Measurements from ENCODE around the gene NUBPL. TPM values are rescaled to one million over a fixed set of nuclear protein-coding genes. Genes with fewer than 3 reads are reported as not detected.
"Not testable (repeated sequence)": the region's sequence is repeated elsewhere in the genome, so short reads cannot be mapped to it uniquely, and the experiment has no call there.

NUBPL gene
- total RNA-seq, 4 donors from 2014 or later, result 7.5 to 28.9 (median 11.9) TPM

DNA sequence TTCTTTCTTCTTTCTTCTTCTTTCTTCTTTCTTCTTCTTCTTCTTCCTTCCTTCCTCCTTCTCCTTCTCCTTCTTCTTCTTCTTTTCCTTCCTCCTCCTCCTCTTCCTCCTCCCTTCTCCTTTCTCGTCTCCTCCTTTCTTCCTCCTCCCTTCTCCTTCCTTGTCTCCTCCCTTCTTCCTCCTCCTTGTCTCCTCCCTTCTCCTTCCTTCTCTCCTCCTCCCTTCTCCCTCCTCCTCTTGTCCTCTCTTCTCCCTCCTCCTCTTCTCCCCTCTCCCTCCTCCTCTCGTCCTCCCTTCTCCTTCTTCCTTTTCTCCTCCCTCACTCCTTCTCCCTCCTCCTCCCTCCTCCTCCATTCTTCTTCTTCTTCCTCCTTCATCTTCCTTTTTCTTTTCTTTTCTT, 44.5 kb downstream of the NUBPL start:
- H3K27ac ChIP-seq, result no peak overlapping the region
- no peak overlapping the region for H3K4me3 ChIP-seq
- no peak for TF ChIP-seq POLR2AphosphoS5 (IDR thresholded peaks at IDR 0.05)
- no peak for TF ChIP-seq EP300 (IDR thresholded peaks at IDR 0.05)
- TF ChIP-seq, protein P1, sequence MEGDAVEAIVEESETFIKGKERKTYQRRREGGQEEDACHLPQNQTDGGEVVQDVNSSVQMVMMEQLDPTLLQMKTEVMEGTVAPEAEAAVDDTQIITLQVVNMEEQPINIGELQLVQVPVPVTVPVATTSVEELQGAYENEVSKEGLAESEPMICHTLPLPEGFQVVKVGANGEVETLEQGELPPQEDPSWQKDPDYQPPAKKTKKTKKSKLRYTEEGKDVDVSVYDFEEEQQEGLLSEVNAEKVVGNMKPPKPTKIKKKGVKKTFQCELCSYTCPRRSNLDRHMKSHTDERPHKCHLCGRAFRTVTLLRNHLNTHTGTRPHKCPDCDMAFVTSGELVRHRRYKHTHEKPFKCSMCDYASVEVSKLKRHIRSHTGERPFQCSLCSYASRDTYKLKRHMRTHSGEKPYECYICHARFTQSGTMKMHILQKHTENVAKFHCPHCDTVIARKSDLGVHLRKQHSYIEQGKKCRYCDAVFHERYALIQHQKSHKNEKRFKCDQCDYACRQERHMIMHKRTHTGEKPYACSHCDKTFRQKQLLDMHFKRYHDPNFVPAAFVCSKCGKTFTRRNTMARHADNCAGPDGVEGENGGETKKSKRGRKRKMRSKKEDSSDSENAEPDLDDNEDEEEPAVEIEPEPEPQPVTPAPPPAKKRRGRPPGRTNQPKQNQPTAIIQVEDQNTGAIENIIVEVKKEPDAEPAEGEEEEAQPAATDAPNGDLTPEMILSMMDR (IDR thresholded peaks at IDR 0.05), result no peak
- peaks cover 3% of the 10 kb centered on the region for H3K36me3 ChIP-seq
- no peaks in the 10 kb centered on the region for H3K27me3 ChIP-seq
- DNase-seq (ENCODE audit: low spot score in 2 of 2), result no peak
- 89% methylated on average over 2 of the region's 2 CpGs for WGBS
- no peaks in the 10 kb centered on the region for H3K4me1 ChIP-seq
- no peaks in the 10 kb centered on the region for H3K9me3 ChIP-seq

GRCh38 chr14:31611778-31612433, 50.7 kb downstream of the NUBPL start:
- DNase-seq (ENCODE audit: low spot score in 2 of 2), result no peak
- TF ChIP-seq, protein P1 (IDR thresholded peaks at IDR 0.05), result no peak
- TF ChIP-seq EP300 (IDR thresholded peaks at IDR 0.05) (no peak), POLR2A (IDR thresholded peaks at IDR 0.05) (no peak), POLR2AphosphoS5 (IDR thresholded peaks at IDR 0.05) (no peak)
- Histone ChIP-seq H3K27me3 (no peaks in the 10 kb centered on the region), H3K27ac (no peak overlapping the region), H3K4me1 (no peaks in the 10 kb centered on the region), H3K9me3 (no peaks in the 10 kb centered on the region), H3K36me3 (no peaks in the 10 kb centered on the region), H3K4me3 (no peak overlapping the region)
- WGBS, result 95% methylated on average over 3 of the region's 3 CpGs

- H3K36me3 ChIP-seq, result no peaks in the 10 kb centered on the region
- WGBS, result 96% methylated on average over 5 of the region's 5 CpGs
- TF ChIP-seq EP300 (IDR thresholded peaks at IDR 0.05) (no peak), POLR2A (IDR thresholded peaks at IDR 0.05) (no peak), POLR2AphosphoS5 (IDR thresholded peaks at IDR 0.05) (no peak)
- TF ChIP-seq, protein P1 (IDR thresholded peaks at IDR 0.05), result no peak
- H3K27ac ChIP-seq, result no peak overlapping the region
- H3K9me3 ChIP-seq, result no peaks in the 10 kb centered on the region
- DNase-seq (ENCODE audit: low spot score in 2 of 2), result no peak
- H3K4me3 ChIP-seq, result no peak overlapping the region
- H3K27me3 ChIP-seq, result no peaks in the 10 kb centered on the region
- no peaks in the 10 kb centered on the region for H3K4me1 ChIP-seq
These were observed 52.0 kb downstream of the NUBPL start for GRCh38 chr14:31613188-31613587.

GRCh38 chr14:31618884-31619283, 57.7 kb downstream of the NUBPL start:
- H3K4me3 ChIP-seq; H3K9me3 ChIP-seq; H3K27me3 ChIP-seq; H3K36me3 ChIP-seq; H3K27ac ChIP-seq; H3K4me1 ChIP-seq; DNase-seq (ENCODE audit: low spot score in 2 of 2): not testable (repeated sequence)
- 97% methylated on average over 2 of the region's 2 CpGs for WGBS

DNA sequence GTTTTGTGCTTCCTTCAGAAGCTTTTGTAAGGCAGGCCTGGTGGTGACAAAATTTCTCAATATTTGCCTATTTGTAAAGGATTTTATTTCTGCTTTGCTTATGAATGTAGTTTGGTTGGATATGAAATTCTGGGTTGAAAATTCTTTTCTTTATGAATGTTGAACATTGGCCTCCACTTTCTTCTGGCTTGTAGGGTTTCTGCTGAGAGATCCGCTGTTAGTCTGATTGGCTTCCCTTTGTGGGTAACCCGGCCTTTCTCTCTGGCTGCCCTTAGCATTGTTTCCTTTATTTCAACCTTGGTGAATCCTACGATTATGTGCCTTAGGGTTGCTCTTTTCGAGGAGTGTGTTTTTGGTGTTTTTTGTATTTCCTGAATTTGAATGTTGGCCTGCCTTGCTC, 58.2 kb downstream of the NUBPL start:
- Histone ChIP-seq H3K27me3 (no peaks in the 10 kb centered on the region), H3K4me1 (no peaks in the 10 kb centered on the region), H3K36me3 (peaks cover 10% of the 10 kb centered on the region), H3K9me3 (peaks cover 9% of the 10 kb centered on the region), H3K4me3 (no peak overlapping the region), H3K27ac (no peak overlapping the region)
- no peak for DNase-seq (ENCODE audit: low spot score in 2 of 2)
- WGBS, result 95% methylated on average over 4 of the region's 4 CpGs
- TF ChIP-seq POLR2AphosphoS5 (IDR thresholded peaks at IDR 0.05), result no peak
- TF ChIP-seq EP300 (IDR thresholded peaks at IDR 0.05), result no peak
- TF ChIP-seq, protein P1 (IDR thresholded peaks at IDR 0.05), result no peak

DNA sequence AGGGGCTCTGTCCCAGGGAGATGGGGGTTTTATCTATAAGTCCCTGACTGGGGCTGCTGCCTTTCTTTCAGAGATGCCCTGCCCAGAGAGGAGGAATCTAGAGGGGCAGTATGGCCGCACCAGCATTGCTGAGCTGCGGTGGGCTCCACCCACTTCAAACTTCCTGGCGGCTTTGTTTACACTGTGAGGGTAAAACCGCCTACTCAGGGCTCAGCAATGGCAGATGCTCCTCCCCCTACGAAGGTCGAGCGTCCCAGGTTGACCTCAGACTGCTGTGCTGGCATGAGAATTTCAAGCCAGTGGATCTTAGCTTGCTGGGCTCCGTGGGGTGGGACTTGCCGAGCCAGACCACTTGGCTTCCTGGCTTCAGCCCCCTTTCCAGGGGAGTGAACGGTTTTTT, 59.7 kb downstream of the NUBPL start:
- not testable (repeated sequence) for DNase-seq (ENCODE audit: low spot score in 2 of 2); H3K4me3 ChIP-seq; H3K9me3 ChIP-seq; H3K27me3 ChIP-seq; H3K36me3 ChIP-seq; H3K27ac ChIP-seq; H3K4me1 ChIP-seq
- WGBS, result 100% methylated on average over 6 of the region's 10 CpGs

Data from suprapubic skin (tissue), 4 donors.